Measurements from ENCODE around the gene HSPA4L.

HSPA4L gene

DNA sequence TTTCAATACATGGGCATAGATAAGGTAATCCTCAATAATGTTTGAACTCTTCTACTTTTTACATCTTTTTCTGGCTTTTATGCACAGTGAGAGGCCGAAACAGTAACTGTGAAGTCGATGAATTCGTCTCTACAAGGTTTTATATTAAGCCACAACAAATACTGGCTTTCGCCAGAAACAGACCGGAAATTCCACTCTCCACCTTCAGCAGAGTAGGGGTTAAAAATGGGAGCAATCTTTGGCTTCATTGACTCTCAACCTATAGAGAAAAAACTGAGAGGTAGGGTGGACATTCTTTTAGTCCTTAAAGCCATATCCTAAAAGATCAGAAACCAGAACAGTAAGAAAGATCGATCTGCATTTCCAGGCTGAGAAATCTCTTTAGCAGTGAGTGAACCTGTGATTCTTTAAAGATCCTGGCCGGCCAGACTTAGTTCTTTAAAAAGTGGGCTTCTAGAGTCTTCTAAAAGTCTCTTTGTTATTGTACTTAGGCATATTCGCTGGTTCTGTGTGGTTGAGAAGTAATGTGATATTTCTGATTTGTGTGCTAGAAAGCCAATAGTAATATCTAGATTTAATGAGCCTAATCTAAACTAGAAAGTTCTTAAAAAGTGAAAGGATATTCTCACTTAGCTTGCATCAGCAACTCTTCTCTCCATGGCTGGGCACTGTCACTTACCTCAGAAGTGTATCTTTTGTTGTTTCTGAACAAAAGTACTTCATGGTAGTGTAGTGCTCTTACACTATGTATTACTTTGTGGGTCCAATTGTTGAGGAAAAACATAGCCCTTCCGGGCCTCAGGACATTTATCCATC, 2.0 kb downstream of the HSPA4L start:
- no peak for DNase-seq

DNA sequence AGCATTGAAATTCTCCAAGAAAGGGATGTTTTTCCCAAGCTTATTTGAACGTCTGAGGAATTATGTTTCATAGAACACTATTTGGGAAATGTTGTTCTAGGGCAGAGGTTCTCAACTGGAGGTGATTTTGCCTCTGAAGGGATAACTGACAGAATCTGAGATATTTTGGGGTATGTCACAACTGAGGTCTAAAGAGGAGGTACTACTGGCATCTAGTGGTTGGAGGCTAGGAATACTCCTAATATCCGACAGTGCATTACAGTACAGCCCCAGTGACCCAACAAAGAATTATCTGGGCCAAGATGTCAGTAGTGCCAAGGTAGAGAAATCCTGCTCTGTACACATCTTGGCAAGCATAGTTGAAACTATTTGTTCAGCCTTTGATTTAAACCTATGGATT, 6.4 kb downstream of the HSPA4L start:
- no peak for DNase-seq

DNA sequence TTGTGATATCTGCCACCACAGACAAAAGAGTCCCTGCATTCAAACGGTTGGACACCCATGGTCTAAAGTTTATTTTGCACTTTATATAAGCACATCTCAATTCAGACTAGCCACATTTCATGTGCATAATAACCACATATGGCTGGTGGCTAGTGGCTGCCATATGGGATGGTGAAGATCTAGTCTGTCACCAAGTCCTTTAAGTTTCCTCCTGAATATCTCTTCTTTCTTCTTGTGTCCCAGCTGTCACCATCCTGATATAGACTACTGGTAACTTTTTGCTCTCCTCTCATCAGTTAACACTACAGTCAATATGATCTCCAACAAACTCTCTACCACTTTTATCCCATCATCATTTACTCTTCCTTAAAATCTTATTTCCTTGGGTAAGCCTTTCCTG, 9.3 kb downstream of the HSPA4L start:
- no peak for DNase-seq

DNA sequence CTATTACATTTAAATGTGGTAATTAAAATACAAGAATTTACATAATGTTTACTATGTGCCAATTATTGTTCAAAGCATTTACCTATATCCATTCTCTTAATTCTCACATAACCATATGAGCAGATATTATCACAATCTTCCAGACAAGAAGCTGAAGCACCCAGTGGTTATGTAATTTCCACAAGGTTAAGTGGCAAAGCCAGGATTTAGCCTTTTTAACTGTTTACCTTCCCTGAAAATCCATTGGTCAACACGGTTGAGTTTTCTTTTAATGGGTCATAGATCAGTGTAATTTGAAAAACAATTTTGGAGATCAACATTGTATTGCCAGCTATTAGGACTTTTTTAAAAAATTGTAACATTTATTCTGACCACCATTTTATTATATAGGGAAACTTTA, 11.4 kb downstream of the HSPA4L start:
- DNase-seq: no peak

DNA sequence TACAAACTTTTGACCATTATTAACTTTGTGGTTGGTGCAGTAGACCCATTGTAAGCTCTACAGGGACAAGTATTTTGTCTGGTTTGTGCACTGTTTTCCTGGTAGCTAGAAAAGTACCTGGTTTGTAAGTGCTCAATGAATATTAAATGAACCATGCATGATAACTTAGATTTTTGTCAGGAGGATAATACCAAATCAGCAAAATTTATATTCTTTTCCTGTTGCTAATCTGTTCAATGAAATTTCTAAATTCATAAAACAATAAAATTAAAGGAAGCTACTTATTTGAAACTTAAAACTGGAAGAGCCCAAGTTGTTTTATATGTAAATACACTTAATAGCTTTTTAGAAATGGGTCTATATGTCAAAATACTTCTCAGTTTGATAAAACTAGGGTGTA, 17.6 kb downstream of the HSPA4L start:
- DNase-seq: no peak

DNA sequence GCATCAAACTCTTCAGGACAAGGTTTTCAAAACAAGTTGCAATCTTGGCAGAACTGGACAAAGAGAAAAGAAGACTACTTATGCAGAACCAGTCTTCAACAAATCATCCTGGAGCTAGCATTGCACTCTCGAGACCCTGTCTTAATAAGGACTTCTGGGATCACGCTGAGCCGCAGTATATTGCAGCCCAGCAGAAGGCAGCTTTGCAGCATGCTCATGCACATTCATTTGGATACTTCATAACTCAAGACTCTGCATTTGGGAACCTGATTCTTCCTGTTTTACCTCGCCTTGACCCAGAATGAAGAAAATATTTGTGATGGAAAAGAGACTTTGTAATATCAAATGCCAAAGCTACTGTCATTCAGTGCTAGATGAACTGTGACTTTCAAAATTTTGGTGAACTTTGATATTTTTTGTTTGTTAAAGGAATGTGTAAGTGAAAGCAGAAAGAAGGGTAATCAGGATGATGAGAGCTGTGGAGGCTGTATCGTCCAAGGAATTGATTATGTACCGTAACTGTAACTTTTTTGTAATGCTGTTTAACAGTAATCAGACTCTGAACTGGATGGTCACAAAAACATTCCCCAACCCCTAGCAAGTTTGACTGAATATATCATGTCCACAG, 27.2 kb downstream of the HSPA4L start:
- no peak for DNase-seq

DNA sequence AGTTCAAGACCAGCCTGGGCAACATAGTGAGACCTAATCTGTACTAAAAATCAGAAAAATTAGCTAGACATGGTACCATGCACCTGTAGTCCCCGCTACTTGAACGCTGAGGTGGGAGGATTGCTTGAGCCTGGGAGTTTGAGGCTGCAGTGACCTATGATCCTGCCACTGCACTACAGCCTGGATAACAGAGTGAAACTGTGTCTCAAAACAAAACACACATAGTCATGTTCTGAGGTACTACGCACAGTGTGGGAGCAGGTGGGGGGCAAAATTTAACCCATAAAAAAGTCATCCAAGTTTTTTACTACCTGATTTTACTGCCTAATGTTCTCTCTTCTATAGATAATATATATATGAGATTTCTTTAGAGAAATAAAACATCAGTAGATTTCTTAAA, 28.4 kb downstream of the HSPA4L start:
- DNase-seq: no peak

DNA sequence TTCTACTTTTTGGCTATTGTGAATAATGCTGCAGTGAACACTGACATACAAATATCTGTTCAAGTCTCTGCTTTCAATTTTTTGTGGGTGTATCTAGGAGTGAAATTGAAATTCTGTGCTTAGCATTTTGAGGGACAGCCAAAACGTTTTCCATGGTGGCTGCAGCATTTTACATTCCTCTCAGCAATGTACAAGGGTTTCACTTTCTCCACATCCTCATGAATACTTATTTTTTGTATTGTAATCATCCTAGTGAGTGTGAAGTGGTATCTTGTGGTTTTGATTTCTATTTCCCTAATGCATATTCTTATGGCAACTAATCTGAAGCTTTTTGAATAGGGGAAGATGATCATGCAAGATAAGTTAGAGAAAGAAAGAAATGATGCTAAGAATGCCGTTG, 40.3 kb downstream of the HSPA4L start:
- no peak for DNase-seq

DNA sequence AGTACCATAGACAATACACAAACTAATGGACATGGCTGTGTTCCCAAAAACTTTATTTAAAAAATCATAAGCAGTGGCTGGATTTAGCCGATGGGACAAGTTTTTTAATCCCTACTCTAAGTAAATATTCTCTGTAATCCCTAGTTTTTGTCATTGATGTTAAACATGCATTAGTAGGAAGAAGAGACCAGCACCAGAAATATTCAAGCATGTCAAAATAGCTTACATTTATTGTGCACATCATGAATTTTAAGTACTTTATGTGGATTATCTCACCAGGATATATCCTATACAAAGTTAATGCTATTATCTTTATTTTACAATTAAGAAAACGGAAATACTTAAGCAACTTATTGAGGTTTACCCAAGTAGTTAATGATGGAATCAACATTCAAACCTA, 46.0 kb downstream of the HSPA4L start:
- no peak for DNase-seq

DNA sequence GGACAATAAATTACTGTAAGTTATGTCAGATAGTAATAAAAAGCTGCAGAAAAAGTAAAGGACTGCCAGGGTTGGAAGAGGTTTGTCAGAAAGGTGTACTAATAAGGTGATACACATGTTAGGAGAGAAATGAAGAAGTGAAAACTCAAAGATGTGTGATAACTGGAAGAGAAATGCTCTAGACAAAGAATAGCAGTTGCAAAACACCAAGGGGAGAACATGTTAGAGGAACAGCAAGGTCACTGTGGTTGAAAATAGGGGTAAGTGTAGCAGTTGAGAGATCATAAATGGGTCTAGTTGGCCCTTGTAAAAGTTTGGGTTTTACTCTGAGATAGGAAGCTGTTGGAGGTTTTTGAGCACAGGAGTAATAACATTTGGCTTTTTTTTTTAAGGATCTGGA, 46.9 kb downstream of the HSPA4L start:
- DNase-seq: no peak

DNA sequence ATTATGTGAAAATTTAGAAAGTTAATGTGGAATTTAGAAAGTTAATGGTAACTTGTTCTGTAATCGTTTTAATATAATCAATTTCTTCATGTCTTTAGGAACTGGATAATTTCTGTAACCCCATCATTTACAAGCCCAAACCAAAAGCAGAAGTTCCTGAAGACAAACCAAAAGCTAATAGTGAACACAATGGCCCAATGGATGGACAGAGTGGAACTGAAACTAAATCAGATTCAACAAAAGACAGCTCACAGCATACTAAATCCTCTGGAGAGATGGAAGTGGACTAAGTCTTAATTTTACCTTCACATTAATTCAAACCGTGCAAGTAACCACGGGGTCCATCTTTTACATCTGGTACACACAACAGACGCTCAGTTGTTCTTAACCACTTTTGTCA, 50.5 kb downstream of the HSPA4L start:
- no peak for DNase-seq

DNA sequence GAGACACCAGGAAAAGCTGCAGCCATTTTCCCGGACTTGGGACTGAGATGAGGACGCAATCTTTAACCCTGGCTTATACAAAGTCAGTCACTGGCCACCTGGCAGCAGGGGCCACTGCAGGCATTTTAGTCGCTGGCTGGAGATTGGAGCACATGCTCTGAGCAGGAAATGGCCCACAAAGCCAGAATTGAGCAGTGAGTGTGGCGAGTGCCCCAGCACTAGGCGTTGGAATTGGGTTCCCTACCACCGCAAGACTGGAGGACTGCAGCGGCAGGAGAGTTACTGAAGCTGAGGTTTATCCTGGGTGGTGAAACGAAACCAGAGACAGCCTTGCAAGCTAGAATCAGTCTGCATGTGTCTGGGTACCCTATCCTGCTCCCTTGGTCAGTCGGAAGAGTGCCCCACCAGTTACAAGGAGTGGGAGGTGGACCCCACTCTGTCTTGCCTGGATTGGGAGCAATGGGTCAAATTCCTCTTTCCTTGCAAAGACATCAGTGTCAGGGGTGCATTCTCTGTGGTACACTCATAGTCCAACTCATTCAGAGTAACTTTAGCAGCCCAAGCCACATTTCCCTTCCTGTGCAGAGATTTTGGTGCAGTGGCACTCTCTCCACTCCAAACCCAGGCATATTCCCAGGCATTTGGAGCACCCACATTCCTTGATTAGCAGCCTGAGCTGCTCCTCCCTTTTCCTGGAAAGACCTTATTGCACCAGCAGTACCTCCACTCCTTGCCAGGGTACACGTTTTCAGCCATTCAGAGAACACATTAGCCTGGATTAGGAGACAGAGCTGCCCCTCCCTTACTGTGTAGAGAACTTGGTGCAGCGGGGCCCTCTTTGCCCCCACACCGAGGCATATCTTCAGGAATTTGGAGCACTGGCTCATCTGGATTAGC, 61.8 kb downstream of the HSPA4L start:
- DNase-seq: no peak

DNA sequence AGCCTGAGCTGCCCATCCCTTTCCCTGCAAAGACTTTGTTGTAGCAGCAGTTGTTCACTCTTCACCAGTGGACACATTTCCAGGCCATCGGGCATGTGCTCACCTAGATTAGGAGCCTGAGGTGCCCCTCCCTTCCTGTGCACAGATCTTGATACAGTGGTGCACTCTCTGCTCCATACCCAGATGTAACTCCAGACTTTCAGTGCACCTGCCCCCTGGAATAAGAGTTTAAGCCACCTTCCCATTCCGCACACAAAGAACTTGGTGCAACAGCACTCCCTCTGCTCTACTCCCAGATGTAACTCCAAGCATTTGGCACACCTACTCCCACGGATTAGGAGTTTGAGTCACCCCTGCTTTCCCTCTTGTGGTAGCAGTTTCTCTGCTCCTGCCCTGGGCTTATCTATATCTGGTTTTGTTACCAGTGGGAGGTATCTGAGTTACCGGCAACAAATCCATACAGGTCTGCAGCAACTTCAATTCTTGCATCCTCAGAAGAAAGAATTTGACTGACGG, 62.5 kb downstream of the HSPA4L start:
- DNase-seq: no peak

DNA sequence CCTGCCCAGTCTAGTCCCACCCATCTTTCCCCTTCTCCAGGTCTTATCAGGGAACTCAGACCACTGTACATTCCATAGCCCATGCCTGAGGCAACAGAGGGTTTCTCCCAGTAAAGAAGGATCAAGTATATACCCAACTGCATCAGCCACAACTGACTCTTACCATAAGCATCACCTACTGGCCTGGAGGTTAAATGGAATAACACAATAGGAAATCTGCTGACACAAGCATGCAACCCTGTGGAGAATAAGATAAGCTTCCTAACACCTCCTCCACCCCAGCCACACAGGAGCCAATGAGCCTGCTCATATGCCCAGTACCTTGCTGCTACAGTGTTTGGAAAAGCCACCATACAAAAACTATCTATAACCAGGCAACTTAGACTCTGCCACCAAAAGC, 63.9 kb downstream of the HSPA4L start:
- no peak for DNase-seq

DNA sequence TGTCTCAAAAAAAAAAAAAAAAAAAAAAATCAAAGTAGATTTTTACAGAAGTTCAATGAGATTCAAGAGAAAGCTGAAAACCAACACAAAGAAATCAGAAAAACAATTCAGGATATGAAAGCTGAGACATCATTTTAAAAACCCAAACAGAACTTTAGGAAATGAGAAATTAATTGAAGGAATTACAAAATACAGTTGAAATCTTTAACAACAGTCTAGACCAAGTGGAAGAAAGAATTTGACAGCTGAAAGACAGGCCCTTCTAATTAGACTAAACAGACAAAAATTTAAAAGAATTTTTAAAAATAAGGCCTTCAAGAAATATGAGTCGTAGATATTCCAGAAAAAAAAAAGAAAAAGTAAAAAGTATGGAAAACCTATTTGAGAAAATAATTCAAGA, 64.6 kb downstream of the HSPA4L start:
- DNase-seq: no peak

DNA sequence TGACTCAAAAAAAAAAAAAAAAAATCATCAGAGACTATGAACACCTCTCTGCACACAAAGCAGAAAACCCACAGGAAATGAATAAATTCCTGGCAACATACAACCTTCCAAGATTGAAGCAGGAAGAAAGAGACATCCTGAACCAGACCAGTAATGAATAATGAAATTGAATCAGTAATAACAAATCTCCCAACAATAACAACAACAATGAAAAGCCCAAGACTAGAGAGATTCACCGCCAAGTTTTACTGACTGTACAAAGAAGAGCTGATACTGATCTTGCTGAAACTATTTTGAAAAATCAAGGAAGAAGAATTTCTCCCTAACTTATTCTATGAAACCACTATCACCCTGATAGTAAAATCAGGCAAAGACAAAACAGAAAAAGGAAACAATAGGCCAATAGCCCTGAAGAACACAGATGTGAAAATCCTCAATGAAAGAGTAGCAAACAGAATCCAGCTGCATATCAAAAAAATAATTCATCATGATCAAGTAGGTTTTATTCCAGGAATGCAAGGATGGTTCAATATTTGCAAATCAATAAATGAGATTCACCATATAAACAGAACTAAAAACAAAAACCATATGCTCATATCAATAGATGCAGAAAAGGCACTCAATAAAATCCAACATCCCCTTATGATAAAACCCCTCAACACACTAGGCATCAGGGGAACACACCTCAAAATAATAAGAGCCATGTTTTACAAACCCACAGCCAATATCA, 67.5 kb downstream of the HSPA4L start:
- no peak for DNase-seq

DNA sequence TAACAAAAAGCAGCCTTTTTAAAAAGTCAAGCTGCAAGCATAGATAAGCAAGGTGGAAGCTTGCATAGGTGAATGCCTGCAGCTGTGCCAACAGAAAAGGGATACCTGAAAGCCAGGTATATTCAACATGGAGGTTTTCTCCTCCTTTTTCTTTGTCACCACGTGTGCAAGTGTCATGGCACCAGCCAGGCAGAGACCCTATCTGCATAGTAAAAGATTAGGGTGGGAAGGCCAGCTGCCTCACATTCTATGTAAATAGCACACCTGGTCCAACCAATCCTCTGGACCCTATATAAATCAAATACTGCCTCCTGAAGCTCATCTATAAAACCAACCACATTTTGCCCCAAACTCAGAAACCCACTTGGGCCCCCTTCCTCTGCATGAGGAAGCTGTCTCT, 70.5 kb downstream of the HSPA4L start:
- no peak for DNase-seq

DNA sequence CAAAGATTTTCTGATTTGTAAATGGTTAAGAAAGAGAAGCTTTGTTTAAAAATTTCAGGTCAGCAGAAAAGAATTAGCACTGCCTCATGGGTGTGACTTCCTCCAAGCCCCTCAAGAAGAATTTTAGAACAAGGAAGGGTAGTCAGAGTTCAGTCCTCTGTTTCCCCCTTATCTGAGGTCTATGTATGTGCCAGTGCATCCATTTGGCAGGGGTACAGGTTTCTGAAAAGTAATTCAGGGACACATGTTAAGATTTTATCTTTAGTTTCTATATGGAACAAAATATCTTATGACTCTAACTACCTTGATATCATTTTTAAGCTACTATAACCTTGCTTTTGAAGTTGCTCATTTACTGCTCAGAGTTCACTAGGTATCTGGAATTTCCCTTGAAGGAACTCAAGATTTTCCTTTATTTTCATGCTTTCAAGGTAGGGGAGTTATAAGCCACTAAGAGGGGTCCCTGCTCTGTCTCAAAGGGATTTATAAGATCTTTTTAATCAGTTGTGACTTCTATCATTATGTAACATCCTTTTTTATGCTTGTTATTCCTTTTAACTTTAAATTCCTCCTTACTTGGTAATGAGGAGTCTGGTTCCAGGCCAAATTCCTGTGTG, 74.2 kb downstream of the HSPA4L start:
- no peak for DNase-seq

DNA sequence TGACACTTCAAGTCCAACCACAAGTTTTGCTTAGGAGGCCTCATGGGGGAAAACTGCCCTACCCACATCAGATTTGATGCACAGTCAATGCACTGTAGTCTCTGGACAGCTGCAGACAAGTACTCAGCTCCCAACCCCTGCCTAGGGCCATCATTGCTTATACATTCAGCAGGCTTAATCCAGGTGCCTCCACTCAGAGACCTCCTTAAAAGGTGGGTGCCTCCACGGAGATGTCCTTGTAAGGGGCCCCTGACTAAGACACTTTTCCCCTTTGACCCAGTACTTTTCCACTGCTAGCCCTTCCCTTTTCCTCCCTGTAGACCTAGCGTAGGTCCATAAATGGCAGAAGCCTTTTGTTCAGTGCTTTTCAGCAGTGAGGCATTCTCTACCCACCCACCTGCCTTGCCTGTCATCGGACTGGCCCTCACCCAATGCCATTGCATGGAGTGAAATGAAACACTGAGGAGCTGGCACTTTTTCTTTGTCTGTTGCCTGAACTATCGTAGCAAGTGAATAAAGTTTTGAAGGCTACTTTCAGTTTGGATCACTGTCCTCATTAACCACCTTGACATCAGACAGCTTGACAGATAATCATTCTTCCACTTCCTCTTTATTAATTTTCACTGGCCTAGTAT, 74.8 kb downstream of the HSPA4L start:
- no peak for DNase-seq

DNA sequence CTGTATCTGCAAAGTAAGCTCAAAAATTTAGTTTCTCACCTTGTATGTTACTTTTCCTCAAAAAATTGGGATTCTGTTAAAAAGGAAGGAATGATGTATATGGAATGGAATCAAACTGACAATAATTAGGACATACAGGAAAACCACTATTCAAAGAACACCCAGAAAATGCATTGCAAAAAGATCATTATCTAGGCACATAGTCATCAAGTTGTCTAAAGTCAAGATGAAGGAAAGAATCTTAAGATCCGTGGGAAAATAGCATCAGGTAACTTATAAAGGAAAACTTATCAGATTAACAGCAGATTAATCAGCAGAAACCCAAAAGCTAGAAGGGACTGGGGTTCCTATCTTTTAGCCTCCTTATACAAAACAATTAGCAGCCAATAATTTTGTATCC, 75.5 kb downstream of the HSPA4L start:
- DNase-seq: no peak

DNA sequence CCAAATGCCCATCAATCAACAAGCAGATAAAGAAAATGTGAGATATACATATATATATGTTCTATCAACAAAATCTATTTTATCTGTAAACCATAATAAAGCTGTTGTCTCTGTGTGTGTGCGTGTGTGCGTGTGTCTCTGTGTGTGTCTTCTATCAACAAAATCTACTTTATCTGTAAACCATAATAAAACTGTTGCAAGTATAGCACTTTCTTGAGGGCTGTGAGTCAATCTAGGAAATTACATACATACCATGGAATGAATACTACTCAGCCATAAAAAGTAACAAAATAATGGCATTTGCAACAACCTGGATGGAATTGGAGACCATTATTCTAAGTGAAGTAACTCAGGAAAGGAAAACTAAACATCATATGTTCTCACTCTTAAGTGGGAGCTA, 86.1 kb downstream of the HSPA4L start:
- no peak for DNase-seq

DNA sequence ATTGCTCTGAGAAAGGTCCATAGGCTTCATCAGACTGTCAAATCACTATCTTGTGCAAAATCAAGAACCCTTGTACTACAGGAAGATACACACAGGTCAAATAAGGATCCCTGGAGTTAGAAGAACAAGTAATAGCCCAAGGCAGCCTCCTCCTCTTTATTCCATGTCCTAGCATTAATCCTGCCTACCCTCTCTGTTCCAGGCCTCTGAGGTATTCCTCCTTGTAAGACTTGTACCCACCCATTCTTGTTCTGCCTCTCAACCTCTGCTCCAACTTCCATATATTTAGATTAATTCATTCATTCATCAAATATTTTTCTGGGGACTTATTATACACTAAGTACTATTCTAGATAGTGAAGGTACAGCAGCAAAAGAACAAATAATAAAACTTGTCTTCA, 88.2 kb downstream of the HSPA4L start:
- DNase-seq: no peak
